Hematopoietic multipotent progenitor cell treated with erythropoietin and hydrocortisone succinate and interleukin-3 and kit ligand, for 17 days (in vitro differentiated cells): Measurements from ENCODE around the gene PRAMEF14.
A peak's percentile ranks its signal among the peaks of the same experiment; 100 is the strongest.
"Not testable (repeated sequence)": the region's sequence is repeated elsewhere in the genome, so short reads cannot be mapped to it uniquely, and the experiment has no call there.

Experiments
- DNase-seq: peaks from one replicate; pipeline ENCODE4 v3.0.0-alpha.2; 2015; ENCODE audit warnings: low spot score

The PRAMEF14 gene, protein sequence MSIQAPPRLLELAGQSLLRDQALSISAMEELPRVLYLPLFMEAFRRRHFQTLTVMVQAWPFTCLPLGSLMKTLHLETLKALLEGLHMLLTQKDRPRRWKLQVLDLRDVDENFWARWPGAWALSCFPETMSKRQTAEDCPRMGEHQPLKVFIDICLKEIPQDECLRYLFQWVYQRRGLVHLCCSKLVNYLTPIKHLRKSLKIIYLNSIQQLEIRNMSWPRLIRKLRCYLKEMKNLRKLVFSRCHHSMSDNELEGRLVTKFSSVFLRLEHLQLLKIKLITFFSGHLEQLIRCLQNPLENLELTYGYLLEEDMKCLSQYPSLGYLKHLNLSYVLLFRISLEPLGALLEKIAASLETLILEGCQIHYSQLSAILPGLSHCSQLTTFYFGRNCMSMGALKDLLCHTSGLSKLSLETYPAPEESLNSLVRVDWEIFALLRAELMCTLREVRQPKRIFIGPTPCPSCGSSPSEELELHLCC

GRCh38 chr1:13347034-13347433 is at the start of gene PRAMEF14:
Gene PRAMEF14 (minus strand): TSS chr1:13347134. CDS start chr1:13345314, 1,820 bp downstream.
- DNase-seq = not testable (repeated sequence)

DNA sequence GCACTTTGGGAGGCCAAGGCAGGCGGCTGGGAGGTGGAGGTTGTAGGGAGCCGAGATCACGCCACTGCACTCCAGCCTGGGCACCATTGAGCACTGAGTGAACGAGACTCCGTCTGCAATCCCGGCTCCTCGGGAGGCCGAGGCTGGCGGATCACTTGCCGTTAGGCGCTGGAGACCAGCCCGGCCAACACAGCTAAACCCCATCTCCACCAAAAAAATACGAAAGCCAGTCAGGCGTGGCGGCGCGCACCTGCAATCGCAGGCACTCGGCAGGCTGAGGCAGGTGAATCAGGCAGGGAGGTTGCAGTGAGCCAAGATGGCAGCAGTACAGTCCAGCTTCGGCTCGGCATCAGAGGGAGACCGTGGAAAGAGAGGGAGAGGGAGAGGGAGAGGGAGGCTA is 48.4 kb upstream of the PRAMEF14 start:
- DNase-seq = not testable (repeated sequence)

GRCh38 chr1:13394761-13395160 is 47.8 kb upstream of the PRAMEF14 start:
- not testable (repeated sequence) for DNase-seq

DNA sequence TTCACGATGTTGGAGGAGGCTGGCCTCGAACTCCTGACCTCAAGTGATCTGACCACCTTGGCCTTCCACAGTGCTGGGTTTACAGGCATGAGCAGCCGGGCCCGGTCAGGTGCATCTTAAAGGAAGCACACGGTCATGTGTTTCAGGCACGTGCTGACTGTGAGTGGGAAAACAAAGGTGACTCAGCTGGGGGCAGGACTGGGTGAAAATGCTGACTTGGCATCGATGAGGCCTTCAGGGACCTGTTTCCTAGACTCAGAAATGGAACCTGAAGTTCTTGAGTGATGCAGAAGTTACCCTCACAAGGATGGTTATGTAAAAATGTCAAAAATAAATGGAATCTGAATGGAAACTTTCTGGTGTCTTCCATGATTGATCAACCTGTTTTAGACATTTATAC is 46.1 kb upstream of the PRAMEF14 start:
- DNase-seq = not testable (repeated sequence)

- not testable (repeated sequence) for DNase-seq
Observed at GRCh38 chr1:13389332-13389731, 42.4 kb upstream of the PRAMEF14 start, which contains the start of gene PRAMEF17. Gene PRAMEF17 (plus strand): TSS chr1:13389632. CDS start chr1:13389658, 26 bp downstream.

- not testable (repeated sequence) for DNase-seq
Observed at GRCh38 chr1:13380380-13380779, 33.4 kb upstream of the PRAMEF14 start.

DNA sequence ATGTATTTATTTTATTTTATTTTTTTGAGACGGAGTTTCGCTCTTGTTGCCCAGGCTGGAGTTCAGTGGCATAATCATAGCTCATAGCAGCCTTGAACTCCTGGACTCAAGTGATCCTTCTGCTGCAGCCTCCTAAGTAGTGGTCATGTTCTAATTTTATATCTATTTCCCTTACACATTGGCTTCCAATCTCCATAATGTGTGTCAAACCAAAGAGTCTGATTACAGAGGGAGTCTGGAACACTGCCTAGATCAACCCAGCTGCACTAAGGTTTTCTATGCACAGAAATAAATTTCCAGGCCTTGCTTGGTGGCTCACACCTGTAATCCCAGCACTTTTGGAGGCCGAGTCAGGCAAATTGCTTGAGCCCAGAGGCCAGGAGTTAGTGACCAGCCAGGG is 32.0 kb upstream of the PRAMEF14 start:
- DNase-seq = not testable (repeated sequence)

- not testable (repeated sequence) for DNase-seq
Observed at GRCh38 chr1:13368544-13368943, 21.6 kb upstream of the PRAMEF14 start.

DNA sequence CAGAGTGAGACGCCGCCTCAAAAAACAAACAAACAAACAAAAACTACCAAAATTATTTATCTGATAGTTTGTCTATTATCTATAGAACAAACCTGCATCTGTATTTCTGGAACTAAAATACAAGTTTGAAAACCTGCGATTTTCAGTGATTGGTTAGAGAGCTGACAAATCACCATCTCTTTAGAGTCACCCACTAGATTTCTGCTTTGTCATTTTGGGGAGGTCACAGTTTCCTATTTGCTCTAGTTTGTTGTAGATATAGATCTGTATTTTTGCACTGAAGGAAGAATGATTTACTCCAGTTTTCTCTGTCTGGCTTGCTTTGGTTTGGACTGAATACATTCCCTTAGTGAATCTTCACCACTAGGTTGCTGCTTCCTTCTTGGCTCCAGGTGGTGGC is 19.6 kb upstream of the PRAMEF14 start:
- not testable (repeated sequence) for DNase-seq

DNA sequence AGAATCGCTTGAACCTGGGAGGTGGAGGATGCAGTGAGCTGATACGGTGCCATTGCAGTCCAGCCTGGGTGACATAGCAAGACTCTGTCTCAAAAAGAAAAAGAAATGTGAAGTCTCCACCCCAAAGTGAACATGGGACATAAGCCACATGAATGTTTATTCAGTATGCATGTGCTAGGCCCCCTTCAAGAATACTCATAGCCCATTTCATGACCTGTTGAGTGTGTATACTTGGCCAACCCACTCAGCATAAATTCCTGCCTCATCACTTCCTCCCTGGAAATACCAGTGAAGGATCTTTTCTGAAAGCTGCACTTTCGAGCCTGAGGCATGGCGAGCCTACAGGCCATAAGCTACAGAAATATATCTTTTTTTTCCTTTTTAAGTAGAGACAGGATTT is 18.0 kb upstream of the PRAMEF14 start:
- DNase-seq = not testable (repeated sequence)

- DNase-seq = not testable (repeated sequence)
Observed at GRCh38 chr1:13362364-13362763, 15.4 kb upstream of the PRAMEF14 start.

DNA sequence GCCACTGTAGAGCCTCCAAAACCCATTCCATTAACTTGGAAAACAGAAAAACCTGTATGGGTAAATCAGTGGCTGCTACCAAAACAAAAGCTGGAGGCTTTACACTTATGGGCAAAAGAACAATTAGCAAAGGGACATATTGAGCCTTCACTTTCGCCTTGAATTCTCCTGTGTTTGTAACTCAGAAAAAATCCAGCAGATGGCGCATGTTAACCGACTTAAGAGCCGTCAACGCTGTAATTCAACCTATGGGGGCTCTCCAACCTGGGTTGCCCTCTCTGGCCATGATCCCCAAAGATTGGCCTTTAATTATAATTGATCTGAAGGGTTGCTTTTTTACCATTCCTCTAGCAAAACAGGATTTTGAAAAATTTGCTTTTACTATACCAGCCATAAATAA is 9.8 kb upstream of the PRAMEF14 start:
- DNase-seq = peak; percentile 10

GRCh38 chr1:13354475-13354874 is 7.5 kb upstream of the PRAMEF14 start:
- not testable (repeated sequence) for DNase-seq

DNA sequence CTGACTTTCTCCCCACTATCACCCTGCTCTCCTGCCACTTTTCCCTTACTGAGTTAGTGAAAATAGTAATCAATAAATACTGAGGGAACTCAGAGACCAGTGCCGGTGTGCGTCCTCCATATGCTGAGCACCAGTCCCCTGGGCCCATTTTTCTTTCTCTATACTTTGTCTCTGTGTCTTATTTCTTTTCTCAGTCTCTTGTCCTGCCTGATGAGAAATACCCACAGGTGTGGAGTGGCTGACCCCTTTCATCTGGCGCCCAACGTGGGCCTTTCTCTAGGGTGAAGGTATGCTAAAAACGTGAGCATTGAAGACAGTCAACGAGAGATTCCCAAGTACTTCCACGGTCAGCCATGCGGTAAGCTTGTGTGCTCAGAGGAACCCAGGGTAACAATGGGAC is 6.5 kb upstream of the PRAMEF14 start:
- not testable (repeated sequence) for DNase-seq

DNA sequence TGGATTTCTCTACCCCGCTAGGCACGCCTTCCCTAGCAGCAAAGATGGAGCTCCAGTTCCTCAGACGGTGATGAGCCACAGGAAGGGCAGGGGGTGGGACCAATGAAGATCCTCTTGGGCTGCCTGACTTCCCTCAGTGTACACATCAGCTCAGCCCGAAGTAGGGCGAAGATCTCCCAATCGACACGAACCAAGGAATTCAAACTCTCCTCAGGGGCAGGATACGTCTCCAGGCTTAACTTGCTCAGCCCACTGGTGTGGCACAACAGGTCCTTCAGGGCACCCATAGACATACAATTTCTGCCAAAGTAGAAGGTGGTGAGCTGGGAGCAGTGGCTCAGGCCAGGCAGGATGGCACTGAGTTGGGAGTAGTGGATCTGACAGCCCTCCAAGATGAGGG is 4.4 kb downstream of the PRAMEF14 start:
- not testable (repeated sequence) for DNase-seq

GRCh38 chr1:13315281-13315680 is 31.7 kb downstream of the PRAMEF14 start, which contains the start of gene PRAMEF15:
Gene PRAMEF15 (plus strand): TSS chr1:13315581. CDS start chr1:13318408, 2,827 bp downstream.
- DNase-seq = not testable (repeated sequence)

- not testable (repeated sequence) for DNase-seq
Observed at GRCh38 chr1:13303239-13303638, 43.7 kb downstream of the PRAMEF14 start, which contains the start of gene PRAMEF33. Gene PRAMEF33 (plus strand): TSS chr1:13303539. CDS start chr1:13305955, 2,416 bp downstream.

GRCh38 chr1:13302197-13302596 is 44.7 kb downstream of the PRAMEF14 start:
- not testable (repeated sequence) for DNase-seq

GRCh38 chr1:13298699-13299098 is 48.2 kb downstream of the PRAMEF14 start:
- DNase-seq = not testable (repeated sequence)

DNA sequence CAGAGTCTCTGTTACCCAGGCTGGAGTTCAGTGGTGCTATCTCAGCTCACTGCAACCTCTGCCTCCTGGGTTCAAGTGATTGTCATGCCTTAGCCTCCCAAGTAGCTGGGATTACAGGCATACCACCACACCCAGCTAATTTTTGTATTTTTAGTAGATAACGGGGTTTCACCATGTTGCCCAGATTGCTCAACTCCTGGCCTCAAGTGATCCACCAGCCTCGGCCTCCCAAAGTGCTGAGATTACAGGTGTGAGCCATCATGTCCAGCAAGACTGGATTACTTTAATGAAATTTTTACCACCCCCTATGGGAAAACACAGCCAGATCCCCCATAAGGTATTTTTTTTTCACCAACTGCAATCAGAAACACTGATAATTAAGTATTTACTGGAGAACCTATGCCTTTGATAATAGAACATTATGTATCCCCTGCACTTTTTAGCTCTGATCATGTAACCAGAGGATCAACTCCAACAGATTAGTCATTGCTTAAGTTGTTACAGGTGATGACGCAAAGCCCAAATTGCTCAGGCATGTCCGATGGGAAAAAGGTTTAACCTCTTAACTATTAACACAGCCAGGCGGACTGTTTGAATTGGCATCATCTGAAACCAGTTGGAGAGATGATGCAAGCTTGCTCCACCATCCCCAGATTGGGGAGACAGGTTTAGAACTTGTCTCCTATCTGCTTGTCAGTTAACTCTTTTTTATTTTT is 49.6 kb downstream of the PRAMEF14 start:
- DNase-seq = not testable (repeated sequence)
